T47D (cell line): ENCODE measurements around the gene UBE2S.

Source experiments
- DNase-seq, 2 experiments: peaks; one replicate each; pipeline versions ENCODE4 v3.0.0 to v3.0.0-alpha.2; 2011 to 2012; ENCODE audit warnings: low read depth in 1 of 2, low spot score in 1 of 2
- JUND ChIP-seq: IDR thresholded peaks from 2 replicates; pipeline ENCODE4 v1.6.1; 2012; ENCODE audit warnings: low read depth
- in situ Hi-C: cut with HindIII; loops from 2 replicates; pipeline ENCODE4 v1.10.0; 2016; ENCODE audit warnings: low sequenced_read_pairs, low pct_unique_long_range_greater_than_20kb

The UBE2S gene

GRCh38 chr19:55353803-55354697, 53.5 kb downstream of the UBE2S start:
- peak; percentile 65 to 88 for DNase-seq
- in situ Hi-C loops = no loop called here
- no peak for TF ChIP-seq JUND

DNA sequence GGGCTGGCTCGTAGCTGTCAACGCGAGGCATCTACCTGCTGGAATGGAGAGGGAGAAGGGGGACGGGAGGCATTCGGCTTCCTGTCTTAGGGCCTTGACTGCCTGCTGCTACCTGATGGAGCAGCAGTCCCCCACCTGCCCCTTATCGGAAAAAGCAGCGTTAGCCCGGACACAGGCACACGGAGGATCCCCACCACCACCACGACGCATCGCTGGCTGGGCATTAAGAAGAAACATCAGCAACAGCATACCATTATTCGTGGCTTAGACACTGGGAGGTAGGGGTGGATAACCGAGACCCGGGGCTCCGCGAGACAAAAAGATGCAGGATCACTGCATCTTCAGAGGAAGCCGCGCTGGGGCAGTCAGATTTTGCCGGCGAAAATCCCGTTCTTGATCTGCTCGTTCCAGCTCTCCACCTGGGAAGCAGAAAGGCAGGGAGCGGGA, 54.2 kb downstream of the UBE2S start:
- no peak for DNase-seq
- in situ Hi-C loops = no loop called here
- no peak for TF ChIP-seq JUND

- DNase-seq = no peak
- no peak for TF ChIP-seq JUND
- in situ Hi-C loops = no loop called here
These were observed 54.9 kb downstream of the UBE2S start for GRCh38 chr19:55352549-55353145.

DNA sequence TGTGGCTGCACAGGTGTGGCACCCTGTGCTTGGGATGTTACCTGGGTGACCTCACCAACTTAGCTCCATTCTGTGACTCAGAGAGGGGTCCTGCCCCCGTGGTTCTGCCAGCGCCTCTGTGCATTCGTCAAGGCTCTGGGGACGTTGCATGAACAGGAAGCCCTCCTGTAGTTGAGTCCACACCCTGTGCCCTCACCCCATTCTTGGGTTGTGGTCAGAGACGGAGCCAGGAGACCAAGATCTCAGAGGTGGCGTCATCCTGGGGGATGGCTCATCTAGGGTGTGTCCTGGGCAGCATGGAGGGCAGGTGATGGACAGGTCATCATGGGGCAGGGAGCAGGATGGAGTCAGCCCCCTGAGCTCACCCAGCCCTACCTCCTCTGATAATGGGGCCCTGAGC, 55.5 kb downstream of the UBE2S start:
- TF ChIP-seq JUND = no peak
- no peak for DNase-seq
- in situ Hi-C loops = no loop called here

GRCh38 chr19:55350620-55351315, 56.8 kb downstream of the UBE2S start:
- no peak for DNase-seq
- no peak for TF ChIP-seq JUND
- in situ Hi-C loops = no loop called here
